H9 (cell line): Measurements from ENCODE around the gene ARID1B. TPM values are rescaled to one million over a fixed set of nuclear protein-coding genes. Genes with fewer than 3 reads are reported as not detected.

ENCODE experiments used
- DNase-seq: peaks from one replicate; pipeline ENCODE4 v3.0.0-alpha.2; 2017
- H2AFZ ChIP-seq: one replicate; pipeline ENCODE4 v1.6.1; 2013; ENCODE audit warnings: mild to moderate bottlenecking, low read length, control low read depth, moderate library complexity
- H2AK5ac ChIP-seq: 2 replicates; pipeline ENCODE4 v1.6.1; 2013; ENCODE audit warnings: low read length, control low read depth, mixed read lengths; ENCODE audit not compliant: insufficient read length
- H2BK120ac ChIP-seq: one replicate; pipeline ENCODE4 v1.6.1; 2013; ENCODE audit warnings: low read depth, mild to moderate bottlenecking, low read length, control low read depth, inconsistent platforms; ENCODE audit not compliant: poor library complexity, severe bottlenecking
- H2BK12ac ChIP-seq: 2 replicates; pipeline ENCODE4 v1.6.1; 2013; ENCODE audit warnings: low read length, control low read depth, mixed read lengths, low read depth; ENCODE audit not compliant: insufficient read length
- H2BK15ac ChIP-seq: 2 replicates; pipeline ENCODE4 v1.6.1; 2013; ENCODE audit warnings: low read depth, low read length, control low read depth
- H2BK20ac ChIP-seq: one replicate; pipeline ENCODE4 v1.6.1; 2013; ENCODE audit warnings: low read depth, mild to moderate bottlenecking, low read length, control low read depth, inconsistent platforms; ENCODE audit not compliant: poor library complexity, severe bottlenecking
- H2BK5ac ChIP-seq: 2 replicates; pipeline ENCODE4 v1.6.1; 2013; ENCODE audit warnings: low read length, control low read depth, mixed read lengths; ENCODE audit not compliant: insufficient read length
- H3K14ac ChIP-seq: 2 replicates; pipeline ENCODE4 v1.6.1; 2013; ENCODE audit warnings: low read length, control low read depth; ENCODE audit not compliant: insufficient read depth
- H3K18ac ChIP-seq: 2 replicates; pipeline ENCODE4 v1.6.1; 2013; ENCODE audit warnings: low read depth, mild to moderate bottlenecking, mixed read lengths, low read length, control low read depth; ENCODE audit not compliant: insufficient read length
- H3K23ac ChIP-seq: 2 replicates; pipeline ENCODE4 v1.6.1; 2013; ENCODE audit warnings: low read length, control low read depth, mixed read lengths, low read depth; ENCODE audit not compliant: insufficient read length
- H3K23me2 ChIP-seq: 2 replicates; pipeline ENCODE4 v1.6.1; 2013; ENCODE audit warnings: low read depth, mild to moderate bottlenecking, mixed read lengths, low read length, control low read depth; ENCODE audit not compliant: insufficient read length, poor library complexity, severe bottlenecking
- H3K27ac ChIP-seq: 2 replicates; pipeline ENCODE4 v1.5.1; 2013; ENCODE audit warnings: low read length, control low read depth, mixed read lengths, low read depth; ENCODE audit not compliant: insufficient read length
- H3K27me3 ChIP-seq: 2 replicates; pipeline ENCODE4 v1.6.1; 2013; ENCODE audit warnings: low read length, control low read depth, inconsistent platforms; ENCODE audit not compliant: insufficient read depth
- H3K4ac ChIP-seq: 2 replicates; pipeline ENCODE4 v1.6.1; 2013; ENCODE audit warnings: low read depth, mild to moderate bottlenecking, control low read depth, inconsistent platforms, low read length, moderate library complexity
- H3K4me1 ChIP-seq: 2 replicates; pipeline ENCODE4 v1.6.1; 2013; ENCODE audit warnings: low read length, control low read depth, inconsistent platforms; ENCODE audit not compliant: insufficient read depth
- H3K4me2 ChIP-seq: 2 replicates; pipeline ENCODE4 v1.6.1; 2013; ENCODE audit warnings: low read length, control low read depth, mixed read lengths; ENCODE audit not compliant: insufficient read length, insufficient read depth
- H3K56ac ChIP-seq: 2 replicates; pipeline ENCODE4 v1.6.1; 2013; ENCODE audit warnings: low read depth, mild to moderate bottlenecking, mixed read lengths, low read length, control low read depth; ENCODE audit not compliant: insufficient read length
- H3K79me1 ChIP-seq: 2 replicates; pipeline ENCODE4 v1.6.1; 2013; ENCODE audit warnings: low read depth, mild to moderate bottlenecking, moderate library complexity, low read length, control low read depth, inconsistent platforms; ENCODE audit not compliant: insufficient read depth, poor library complexity, severe bottlenecking
- H3K79me2 ChIP-seq: 2 replicates; pipeline ENCODE4 v1.6.1; 2013; ENCODE audit warnings: low read length, control low read depth, inconsistent platforms; ENCODE audit not compliant: insufficient read depth
- H3K9ac ChIP-seq: 2 replicates; pipeline ENCODE4 v1.6.1; 2013; ENCODE audit warnings: low read length, control low read depth, mixed read lengths; ENCODE audit not compliant: insufficient read length; ENCODE audit errors: extremely low read depth
- H3K9me3 ChIP-seq: one replicate; pipeline ENCODE4 v1.6.1; 2013; ENCODE audit warnings: low read depth, low read length, inconsistent platforms; ENCODE audit not compliant: control insufficient read depth
- H3T11ph ChIP-seq: one replicate; pipeline ENCODE4 v1.6.1; 2013; ENCODE audit warnings: mild to moderate bottlenecking, low read length, control low read depth, inconsistent platforms
- H4K20me1 ChIP-seq: one replicate; pipeline ENCODE4 v1.6.1; 2013; ENCODE audit not compliant: control insufficient read depth, insufficient read length, insufficient read depth
- H4K5ac ChIP-seq: 2 replicates; pipeline ENCODE4 v1.6.1; 2013; ENCODE audit warnings: low read depth, mild to moderate bottlenecking, mixed read lengths, low read length, control low read depth; ENCODE audit not compliant: insufficient read length
- H4K8ac ChIP-seq: replicated peaks from 2 replicates; pipeline ENCODE4 v1.6.1; 2013; ENCODE audit warnings: low read length, control low read depth, mixed read lengths, low read depth; ENCODE audit not compliant: insufficient read length
- H4K91ac ChIP-seq: 2 replicates; pipeline ENCODE4 v1.6.1; 2013; ENCODE audit warnings: low read depth, mild to moderate bottlenecking, moderate library complexity, mixed read lengths, low read length, control low read depth; ENCODE audit not compliant: insufficient read length
- H3K27ac Mint-ChIP-seq, 3 experiments: 2 replicates in 2 of 3; 3 replicates in 1 of 3; pipeline ENCODE4 v1.8.0; 2020 to 2021; ENCODE audit warnings: mixed read lengths in 3 of 3, mild to moderate bottlenecking in 1 of 3, moderate library complexity in 1 of 3
- H3K27me3 Mint-ChIP-seq: 2 replicates; pipeline ENCODE4 v1.8.0; 2021; ENCODE audit warnings: low read depth, mild to moderate bottlenecking, moderate library complexity, mixed read lengths
- H3K36me3 Mint-ChIP-seq, 3 experiments: 2 replicates in 2 of 3; 3 replicates in 1 of 3; pipeline ENCODE4 v1.8.0; 2020 to 2021; ENCODE audit warnings: low read depth in 3 of 3, mixed read lengths in 3 of 3; ENCODE audit not compliant: insufficient read depth in 1 of 3
- H3K4me1 Mint-ChIP-seq, 2 experiments: 2 replicates each; pipeline ENCODE4 v1.8.0; 2020; ENCODE audit warnings: mixed read lengths in 2 of 2
- H3K4me3 Mint-ChIP-seq, 2 experiments: 2 replicates in 1 of 2; 3 replicates in 1 of 2; pipeline ENCODE4 v1.8.0; 2020 to 2021; ENCODE audit warnings: mild to moderate bottlenecking in 2 of 2, mixed read lengths in 2 of 2, moderate library complexity in 1 of 2
- H3K9me3 Mint-ChIP-seq, 2 experiments: 2 replicates in 1 of 2; 3 replicates in 1 of 2; pipeline ENCODE4 v1.8.0; 2020; ENCODE audit warnings: mild to moderate bottlenecking in 2 of 2, mixed read lengths in 2 of 2, moderate library complexity in 1 of 2
- CTCF ChIP-seq: fragments of 200-600 bp; sonication (generic); conservative IDR thresholded peaks from 3 replicates; pipeline ENCODE4 v1.8.0; 2021; ENCODE audit warnings: antibody characterized with exemption, mild to moderate bottlenecking
- WGBS: extraction: QIAGEN DNeasy Blood & Tissue Kit; methylation state at CpG from one replicate; pipeline ENCODE4 v1.1.7; 2013; ENCODE audit warnings: missing lambda C conversion rate, low lambda C conversion rate, mixed read lengths; ENCODE audit not compliant: insufficient read length; ENCODE audit errors: extremely low coverage; 5-methylcytosine and 5-hydroxymethylcytosine counted together
- total RNA-seq: library from RNA; stranded (reverse); gene quantifications from 2 replicates; pipeline ENCODE4 v1.2.1, GENCODE V29; 2021

Gene ARID1B
- total RNA-seq, 1 experiment from 2014 or later, result 88.2 TPM

- Histone ChIP-seq H4K20me1 (no peaks in the 10 kb centered on the region), H3K23ac (no peak overlapping the region), H3K18ac (no peak overlapping the region), H3K4me2 (no peak overlapping the region), H4K91ac (no peak overlapping the region), H3K27ac (no peak overlapping the region), H2AFZ (no peak overlapping the region), H3K27me3 (no peaks in the 10 kb centered on the region), H4K5ac (no peak overlapping the region), H3K4ac (no peak overlapping the region), H3K56ac (no peak overlapping the region), H3T11ph (no peak overlapping the region), H2BK20ac (no peak overlapping the region), H2BK12ac (no peak overlapping the region), H2BK15ac (no peak overlapping the region), H3K4me1 (peaks cover 7% of the 10 kb centered on the region; the same call in 1 of the 2 replicates), H3K9ac (no peak overlapping the region), H2AK5ac (no peak overlapping the region), H3K23me2 (no peaks in the 10 kb centered on the region), H4K8ac (no peak overlapping the region), H3K14ac (no peak overlapping the region), H3K79me2 (no peaks in the 10 kb centered on the region), H3K9me3 (no peaks in the 10 kb centered on the region), H2BK5ac (no peak overlapping the region), H2BK120ac (no peak overlapping the region), H3K79me1 (no peaks in the 10 kb centered on the region)
- TF ChIP-seq CTCF, result no peak
- WGBS, result no CpG with 5 or more reads among the region's 5 CpGs
- Mint-ChIP-seq H3K4me1 (peaks cover 29 to 46% of the 10 kb centered on the region in 2 experiments), H3K4me3 (no peak overlapping the region), H3K9me3 (no peaks in the 10 kb centered on the region), H3K27ac (0 out of 7 replicates have a peak overlapping the region, but pooled peaks of 1 of the 3 experiments have one; percentile 20), H3K36me3 (no peaks in the 10 kb centered on the region; a peak in 1 of 7 replicates), H3K27me3 (no peaks in the 10 kb centered on the region; the same call in 1 of the 2 replicates)
- no peak for DNase-seq
These were observed 286.7 kb downstream of the ARID1B start for GRCh38 chr6:157063923-157064322.
